Fibroblast of villous mesenchyme (primary cell): Measurements from ENCODE around the gene PPP1R14D. TPM values are rescaled to one million over a fixed set of nuclear protein-coding genes. Genes with fewer than 3 reads are reported as not detected.

Experiments used
- DNase-seq: peaks from one replicate; pipeline ENCODE4 v3.0.0-alpha.2; 2010; ENCODE audit warnings: low read depth
- H3K4me3 ChIP-seq: 2 replicates; pipeline ENCODE4 v1.5.1; 2011; ENCODE audit warnings: low read depth, mild to moderate bottlenecking, low read length
- total RNA-seq: library from RNA; depleted of rRNA; stranded (reverse); fragments of >200 nt; gene quantifications from 2 replicates; pipeline ENCODE4 v1.2.3, GENCODE V29; 2012
- TF ChIP-seq, protein P1 (sequence below): IDR thresholded peaks from 2 replicates; pipeline ENCODE4 v1.5.1; 2012; ENCODE audit warnings: low read depth, mild to moderate bottlenecking, low read length; ENCODE audit not compliant: insufficient read depth

Gene PPP1R14D
- total RNA-seq, 1 donor, result not detected

DNA sequence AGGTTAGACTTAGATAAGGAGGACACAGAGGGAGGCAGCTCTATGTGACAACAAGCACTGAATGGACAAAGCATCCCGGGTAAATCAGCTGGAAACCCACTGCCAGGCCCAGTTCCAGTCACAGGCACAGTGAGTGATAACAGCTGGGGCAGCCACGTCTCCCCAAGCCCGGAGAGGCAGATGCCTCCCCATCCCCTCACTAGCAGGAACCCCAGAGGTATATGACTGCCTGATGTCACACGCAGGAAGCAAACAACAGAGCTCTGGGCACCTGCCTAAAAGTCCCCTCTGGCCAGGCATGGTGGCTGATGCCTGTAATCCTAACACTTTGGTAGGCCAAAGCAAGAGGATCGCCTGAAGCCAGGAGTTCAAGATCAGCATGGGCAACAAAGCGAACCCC is 40.5 kb downstream of the PPP1R14D start:
- no peak overlapping the region for H3K4me3 ChIP-seq
- no peak for DNase-seq
- TF ChIP-seq, protein P1, sequence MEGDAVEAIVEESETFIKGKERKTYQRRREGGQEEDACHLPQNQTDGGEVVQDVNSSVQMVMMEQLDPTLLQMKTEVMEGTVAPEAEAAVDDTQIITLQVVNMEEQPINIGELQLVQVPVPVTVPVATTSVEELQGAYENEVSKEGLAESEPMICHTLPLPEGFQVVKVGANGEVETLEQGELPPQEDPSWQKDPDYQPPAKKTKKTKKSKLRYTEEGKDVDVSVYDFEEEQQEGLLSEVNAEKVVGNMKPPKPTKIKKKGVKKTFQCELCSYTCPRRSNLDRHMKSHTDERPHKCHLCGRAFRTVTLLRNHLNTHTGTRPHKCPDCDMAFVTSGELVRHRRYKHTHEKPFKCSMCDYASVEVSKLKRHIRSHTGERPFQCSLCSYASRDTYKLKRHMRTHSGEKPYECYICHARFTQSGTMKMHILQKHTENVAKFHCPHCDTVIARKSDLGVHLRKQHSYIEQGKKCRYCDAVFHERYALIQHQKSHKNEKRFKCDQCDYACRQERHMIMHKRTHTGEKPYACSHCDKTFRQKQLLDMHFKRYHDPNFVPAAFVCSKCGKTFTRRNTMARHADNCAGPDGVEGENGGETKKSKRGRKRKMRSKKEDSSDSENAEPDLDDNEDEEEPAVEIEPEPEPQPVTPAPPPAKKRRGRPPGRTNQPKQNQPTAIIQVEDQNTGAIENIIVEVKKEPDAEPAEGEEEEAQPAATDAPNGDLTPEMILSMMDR, result no peak

DNA sequence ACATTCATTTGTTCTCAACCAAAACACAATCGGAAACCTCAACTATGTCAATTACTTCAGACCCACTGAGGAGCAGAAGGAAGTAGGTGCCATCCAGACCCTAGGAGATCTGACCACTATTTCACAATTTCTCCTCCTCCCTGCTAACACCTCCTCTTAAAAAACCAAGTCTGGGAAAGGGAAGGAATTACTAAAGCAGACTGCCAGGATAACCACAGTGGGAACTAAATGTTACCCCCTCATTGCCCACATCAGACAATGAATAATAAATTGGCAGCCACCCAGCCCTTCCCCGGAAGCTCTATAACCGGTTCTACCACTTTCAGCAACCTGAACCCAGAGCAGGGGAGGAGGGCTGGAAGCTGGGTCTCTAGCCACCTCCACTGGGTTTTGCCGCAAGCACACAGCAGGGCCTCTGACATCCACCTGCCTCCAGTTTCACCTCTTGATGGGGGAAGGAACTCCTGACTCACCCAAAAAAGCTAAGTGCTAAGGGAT is 41.1 kb downstream of the PPP1R14D start:
- TF ChIP-seq, protein P1, result no peak
- no peak overlapping the region for H3K4me3 ChIP-seq
- DNase-seq, result peak; percentile 63

DNA sequence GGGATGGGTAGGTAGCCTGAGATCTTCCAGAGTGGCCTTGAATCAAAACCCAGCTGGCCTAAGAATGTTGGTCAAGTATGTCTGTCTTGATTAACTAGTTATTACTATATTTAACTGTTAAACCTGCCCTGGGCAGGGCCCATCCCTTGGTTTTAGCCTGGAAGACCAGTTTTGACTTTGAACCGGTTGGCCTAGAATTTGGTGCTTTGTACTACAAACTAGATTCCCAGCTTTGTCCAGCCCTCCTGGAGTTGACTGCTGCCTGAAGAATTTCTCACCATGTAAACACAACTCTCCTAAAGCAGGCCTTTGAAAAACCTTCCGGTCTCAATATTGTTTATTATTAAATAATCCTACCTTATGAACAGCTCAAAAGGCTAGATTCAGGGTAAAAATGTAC is 42.7 kb downstream of the PPP1R14D start:
- no peak for DNase-seq
- no peak overlapping the region for H3K4me3 ChIP-seq
- TF ChIP-seq, protein P1, result no peak

DNA sequence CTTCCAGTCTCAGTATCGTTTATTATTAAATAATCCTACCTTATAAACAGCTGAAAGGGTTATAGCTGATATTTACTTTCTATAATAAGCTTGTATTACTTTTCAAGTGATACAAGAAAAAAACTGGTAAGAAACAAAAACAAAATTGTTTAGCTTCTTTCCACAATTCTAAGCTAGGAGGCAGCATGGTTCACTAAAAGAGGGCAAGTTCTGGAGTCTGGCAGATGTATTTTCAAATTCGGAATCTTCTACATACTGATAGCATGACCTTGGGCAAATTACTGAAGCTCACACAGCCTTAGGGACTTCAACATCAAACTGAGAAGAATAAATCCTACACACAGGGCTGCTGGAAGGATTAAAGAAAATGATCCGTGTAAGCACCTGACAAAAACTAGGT is 43.3 kb downstream of the PPP1R14D start:
- no peak for DNase-seq
- no peak overlapping the region for H3K4me3 ChIP-seq
- TF ChIP-seq, protein P1, result no peak

DNA sequence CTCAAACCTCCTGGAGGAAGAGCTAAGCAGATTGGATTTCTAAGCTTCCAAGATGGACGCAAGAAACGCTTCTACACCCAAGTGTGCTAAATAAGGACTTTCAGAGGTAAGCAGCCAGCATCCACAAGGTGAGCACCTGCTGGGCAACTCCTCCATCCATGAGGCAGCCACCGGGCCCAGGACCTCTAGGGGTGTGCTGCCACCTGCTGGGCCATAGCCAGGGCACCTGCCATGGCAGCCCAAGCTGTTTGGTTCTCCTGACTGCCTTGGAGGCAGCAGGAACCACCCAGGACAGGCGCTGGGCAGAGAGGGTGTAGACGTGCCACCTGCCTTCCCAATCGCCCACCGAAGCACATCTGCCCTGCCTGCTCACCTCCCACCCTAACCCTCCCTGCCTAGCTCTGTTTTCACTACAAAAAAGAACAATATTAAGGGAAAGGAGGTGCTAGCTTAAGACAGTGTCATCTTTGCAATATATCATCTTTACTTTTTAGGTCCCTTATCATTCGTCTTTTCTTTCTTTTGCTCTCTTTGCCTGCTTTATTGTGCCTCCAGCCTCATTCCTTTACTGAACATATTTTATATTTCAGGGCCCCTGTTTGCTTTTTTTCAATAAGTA is 45.8 kb downstream of the PPP1R14D start:
- DNase-seq, result peak; percentile 30
- TF ChIP-seq, protein P1, result peak; percentile 57
- H3K4me3 ChIP-seq, result no peak overlapping the region

DNA sequence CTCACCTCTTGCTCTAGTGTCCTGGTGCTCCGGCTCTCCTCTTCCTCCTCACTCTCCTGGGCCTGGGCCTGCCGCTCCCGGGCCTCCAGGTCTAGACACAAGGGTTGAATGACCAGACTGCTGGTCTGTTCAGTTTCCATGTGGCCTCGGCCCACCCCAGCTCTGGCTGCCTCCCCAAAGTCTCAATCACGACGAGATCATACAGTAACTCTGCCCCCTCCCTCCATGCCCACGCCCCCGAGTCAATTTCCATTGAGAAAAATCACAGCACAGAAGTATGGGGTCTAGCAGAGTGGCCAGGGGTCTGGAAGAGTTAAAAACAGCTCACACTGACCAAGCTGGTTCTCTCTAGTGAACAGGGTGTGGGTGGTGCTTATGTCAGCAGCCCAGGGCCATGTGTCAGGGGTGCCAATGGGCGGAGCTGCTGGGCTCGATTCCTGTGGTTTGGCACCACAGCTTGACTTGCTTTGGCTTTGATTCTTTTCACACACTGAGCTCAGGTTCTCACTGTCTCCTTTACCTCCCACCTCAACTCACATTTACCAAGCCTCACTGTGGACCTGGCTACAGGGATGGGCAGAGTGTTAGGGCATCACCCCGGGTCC is 51.9 kb downstream of the PPP1R14D start:
- no peak overlapping the region for H3K4me3 ChIP-seq
- no peak for DNase-seq
- TF ChIP-seq, protein P1, result no peak
